ENCODE results near the gene MAB21L4.

- TF ChIP-seq ZNF274 (IDR thresholded peaks at IDR 0.05; ENCODE audit: low read depth, low read length), result no peak
- TF ChIP-seq, protein P1, sequence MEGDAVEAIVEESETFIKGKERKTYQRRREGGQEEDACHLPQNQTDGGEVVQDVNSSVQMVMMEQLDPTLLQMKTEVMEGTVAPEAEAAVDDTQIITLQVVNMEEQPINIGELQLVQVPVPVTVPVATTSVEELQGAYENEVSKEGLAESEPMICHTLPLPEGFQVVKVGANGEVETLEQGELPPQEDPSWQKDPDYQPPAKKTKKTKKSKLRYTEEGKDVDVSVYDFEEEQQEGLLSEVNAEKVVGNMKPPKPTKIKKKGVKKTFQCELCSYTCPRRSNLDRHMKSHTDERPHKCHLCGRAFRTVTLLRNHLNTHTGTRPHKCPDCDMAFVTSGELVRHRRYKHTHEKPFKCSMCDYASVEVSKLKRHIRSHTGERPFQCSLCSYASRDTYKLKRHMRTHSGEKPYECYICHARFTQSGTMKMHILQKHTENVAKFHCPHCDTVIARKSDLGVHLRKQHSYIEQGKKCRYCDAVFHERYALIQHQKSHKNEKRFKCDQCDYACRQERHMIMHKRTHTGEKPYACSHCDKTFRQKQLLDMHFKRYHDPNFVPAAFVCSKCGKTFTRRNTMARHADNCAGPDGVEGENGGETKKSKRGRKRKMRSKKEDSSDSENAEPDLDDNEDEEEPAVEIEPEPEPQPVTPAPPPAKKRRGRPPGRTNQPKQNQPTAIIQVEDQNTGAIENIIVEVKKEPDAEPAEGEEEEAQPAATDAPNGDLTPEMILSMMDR (IDR thresholded peaks at IDR 0.05 in 2 of 3, conservative IDR thresholded peaks at IDR 0.05 in 1 of 3; ENCODE audit: borderline replicate concordance in 1 of 3, insufficient read depth in 1 of 3, low read depth in 2 of 3, low read length in 2 of 3), result no peak
- no peak for TF ChIP-seq SRF (IDR thresholded peaks at IDR 0.05; ENCODE audit: low read depth)
- TF ChIP-seq POLR2AphosphoS5 (IDR thresholded peaks at IDR 0.05; ENCODE audit: low read depth, low read length), result no peak
- TF ChIP-seq EZH2 (IDR thresholded peaks at IDR 0.05), result no peak
- TF ChIP-seq EGR1 (IDR thresholded peaks at IDR 0.05; ENCODE audit: low read depth), result no peak
- no peak for TF ChIP-seq ELF1 (IDR thresholded peaks at IDR 0.05; ENCODE audit: borderline replicate concordance, low read depth)
- no peak for TF ChIP-seq POLR2A (IDR thresholded peaks at IDR 0.05; ENCODE audit: borderline replicate concordance, extremely low read depth, insufficient read depth, insufficient read length)
- no peak for TF ChIP-seq SIN3A (IDR thresholded peaks at IDR 0.05; ENCODE audit: low read depth)
- no peak for TF ChIP-seq YY1 (IDR thresholded peaks at IDR 0.05; ENCODE audit: extremely low read depth, insufficient replicate concordance, low read depth, low read length)
- no peak for TF ChIP-seq CEBPB (IDR thresholded peaks at IDR 0.05; ENCODE audit: low read depth)
Measured at GRCh38 chr2:240891492-240892340, 4.2 kb downstream of the MAB21L4 start.
